Loucy (cell line): ENCODE measurements around the gene SERPINF2.

Experiments
- CTCF ChIP-seq: fragments of 200-600 bp; sonication (generic); conservative IDR thresholded peaks from 2 replicates; pipeline ENCODE4 v1.5.1; 2014; ENCODE audit warnings: mild to moderate bottlenecking, antibody characterized with exemption, low read length
- EZH2phosphoT487 ChIP-seq: fragments of 200-600 bp; IDR thresholded peaks from 2 replicates; pipeline ENCODE4 v1.6.1; 2018; ENCODE audit warnings: antibody characterized with exemption, mild to moderate bottlenecking, moderate library complexity, borderline replicate concordance

GRCh38 chr17:1716076-1716911 lies 26.4 kb upstream of the SERPINF2 start:
- TF ChIP-seq CTCF (no peak), EZH2phosphoT487 (no peak)
